Liver (tissue), 9 donors: ENCODE data around the gene CISTR. TPM values are rescaled to one million over a fixed set of nuclear protein-coding genes. Genes with fewer than 3 reads are reported as not detected.

Source experiments
- DNase-seq: peaks from one replicate; pipeline ENCODE4 v3.0.0-alpha.2; 2017; ENCODE audit warnings: low spot score
- H3K27ac ChIP-seq, 2 donors: one replicate each; pipeline ENCODE4 v1.7.0; 2013; ENCODE audit warnings: inconsistent platforms in 2 of 2, low read length in 2 of 2, control low read depth in 1 of 2, low read depth in 1 of 2, mild to moderate bottlenecking in 1 of 2
- H3K27me3 ChIP-seq, 4 donors: one replicate each; pipeline versions ENCODE4 v1.6.1 to v1.7.0; 2013; ENCODE audit warnings: low read length in 3 of 4, inconsistent platforms in 1 of 4, mild to moderate bottlenecking in 1 of 4, moderate library complexity in 1 of 4; ENCODE audit not compliant: control insufficient read depth in 4 of 4, insufficient read depth in 4 of 4
- H3K36me3 ChIP-seq, 4 donors: one replicate each; pipeline versions ENCODE4 v1.6.1 to v1.7.0; 2013; ENCODE audit warnings: low read length in 3 of 4, mild to moderate bottlenecking in 3 of 4, low read depth in 1 of 4, moderate library complexity in 1 of 4; ENCODE audit not compliant: control insufficient read depth in 4 of 4, insufficient read depth in 3 of 4
- H3K4me1 ChIP-seq, 4 donors: one replicate each; pipeline versions ENCODE4 v1.6.1 to v1.7.0; 2013; ENCODE audit warnings: low read length in 3 of 4, mild to moderate bottlenecking in 3 of 4, moderate library complexity in 1 of 4; ENCODE audit not compliant: control insufficient read depth in 4 of 4, insufficient read depth in 4 of 4
- H3K4me3 ChIP-seq, 3 donors: one replicate each; pipeline versions ENCODE4 v1.6.1 to v1.7.0; 2013; ENCODE audit warnings: low read length in 3 of 3, control low read depth in 1 of 3, low read depth in 1 of 3, mild to moderate bottlenecking in 1 of 3
- H3K9ac ChIP-seq, 2 donors: one replicate each; pipeline ENCODE4 v1.7.0; 2013; ENCODE audit warnings: low read length in 2 of 2, mild to moderate bottlenecking in 2 of 2, moderate library complexity in 2 of 2, control low read depth in 1 of 2, low read depth in 1 of 2
- H3K9me3 ChIP-seq, 4 donors: one replicate each; pipeline versions ENCODE4 v1.6.1 to v1.7.0; 2013; ENCODE audit warnings: low read length in 3 of 4; ENCODE audit not compliant: control insufficient read depth in 4 of 4
- EGR1 ChIP-seq, 2 donors: IDR thresholded peaks; 2 replicates each; pipeline ENCODE4 v1.6.1; 2016 to 2018; ENCODE audit warnings: antibody characterized with exemption in 2 of 2, low read depth in 2 of 2
- FOXA1 ChIP-seq: IDR thresholded peaks from 2 replicates; pipeline ENCODE4 v1.6.1; 2016; ENCODE audit warnings: antibody characterized with exemption
- FOXA2 ChIP-seq: IDR thresholded peaks from 2 replicates; pipeline ENCODE4 v1.6.1; 2016; ENCODE audit warnings: antibody characterized with exemption
- GABPA ChIP-seq, 2 donors: IDR thresholded peaks in 1 of 2; conservative IDR thresholded peaks in 1 of 2; 2 replicates each; pipeline ENCODE4 v1.6.1; 2016; ENCODE audit warnings: antibody characterized with exemption in 2 of 2, mild to moderate bottlenecking in 1 of 2, moderate library complexity in 1 of 2
- HNF4A ChIP-seq, 2 donors: conservative IDR thresholded peaks; 2 replicates each; pipeline ENCODE4 v1.6.1; 2016; ENCODE audit warnings: antibody characterized with exemption in 2 of 2, mild to moderate bottlenecking in 2 of 2
- HNF4G ChIP-seq: IDR thresholded peaks from 2 replicates; pipeline ENCODE4 v1.6.1; 2016; ENCODE audit warnings: antibody characterized with exemption
- JUND ChIP-seq, 2 donors: IDR thresholded peaks; 2 replicates each; pipeline ENCODE4 v1.6.1; 2016; ENCODE audit warnings: antibody characterized with exemption in 2 of 2
- RAD21 ChIP-seq, 2 donors: IDR thresholded peaks; 2 replicates each; pipeline ENCODE4 v1.6.1; 2016; ENCODE audit warnings: antibody characterized with exemption in 2 of 2, mild to moderate bottlenecking in 2 of 2
- RXRA ChIP-seq, 2 donors: IDR thresholded peaks; 2 replicates each; pipeline ENCODE4 v1.6.1; 2017 to 2018; ENCODE audit warnings: antibody characterized with exemption in 2 of 2, mild to moderate bottlenecking in 1 of 2
- TAF1 ChIP-seq: conservative IDR thresholded peaks from 2 replicates; pipeline ENCODE4 v1.6.1; 2016; ENCODE audit warnings: antibody characterized with exemption, mild to moderate bottlenecking
- YY1 ChIP-seq: IDR thresholded peaks from 2 replicates; pipeline ENCODE4 v1.6.1; 2016; ENCODE audit warnings: antibody characterized with exemption, mild to moderate bottlenecking
- WGBS: extraction: QIAGEN DNeasy Blood & Tissue Kit; methylation state at CpG from one replicate; pipeline ENCODE4 v1.1.7; 2013; 5-methylcytosine and 5-hydroxymethylcytosine counted together
- polyA plus RNA-seq, 2 donors: library from polyadenylated mRNA; stranded (reverse) in 1 of 2; unstranded in 1 of 2; fragments of 200-250 nt in 1 of 2; fragments of >200 nt in 1 of 2; fragmentation: Nextera tagmentation in 1 of 2; extraction: Ambion mirVana in 1 of 2; gene quantifications; one replicate each; pipeline versions ENCODE4 v1.2.1 to v1.2.3, GENCODE V29; 2013 to 2015
- total RNA-seq, 2 donors: library from RNA; depleted of rRNA; stranded (reverse); fragments of >200 nt; gene quantifications; one replicate each; pipeline ENCODE4 v1.2.3, GENCODE V29; 2014
- TF ChIP-seq, protein P1 (sequence below): IDR thresholded peaks from 2 replicates; pipeline ENCODE4 v1.6.1; 2016; ENCODE audit warnings: antibody characterized with exemption
- TF ChIP-seq, protein P2 (sequence below): IDR thresholded peaks from 2 replicates; pipeline ENCODE4 v1.6.1; 2016; ENCODE audit warnings: antibody characterized with exemption, mild to moderate bottlenecking
- TF ChIP-seq, protein P3 (sequence below): IDR thresholded peaks from 2 replicates; pipeline ENCODE4 v1.6.1; 2016; ENCODE audit warnings: antibody characterized with exemption
- TF ChIP-seq, protein P4 (sequence below): IDR thresholded peaks from 2 replicates; pipeline ENCODE4 v1.6.1; 2016; ENCODE audit warnings: antibody characterized with exemption
- donor health status: healthy.
- donor health status: healthy.
- donor health status: healthy.
- donor health status: healthy.
- donor health status: healthy.

CISTR gene
- total and polyA plus RNA-seq, 4 donors, result not detected

- TF ChIP-seq EGR1 (IDR thresholded peaks at IDR 0.05; ENCODE audit: low read depth in 2 of 2) (no peak), YY1 (no peak), HNF4A (conservative IDR thresholded peaks at IDR 0.05) (no peak), RXRA (IDR thresholded peaks at IDR 0.05) (no peak), FOXA1 (no peak), JUND (IDR thresholded peaks at IDR 0.05) (no peak), GABPA (IDR thresholded peaks at IDR 0.05 in 1 of 2, conservative IDR thresholded peaks at IDR 0.05 in 1 of 2) (no peak), RAD21 (IDR thresholded peaks at IDR 0.05) (no peak), TAF1 (no peak), HNF4G (no peak), FOXA2 (no peak)
- TF ChIP-seq, protein P1, sequence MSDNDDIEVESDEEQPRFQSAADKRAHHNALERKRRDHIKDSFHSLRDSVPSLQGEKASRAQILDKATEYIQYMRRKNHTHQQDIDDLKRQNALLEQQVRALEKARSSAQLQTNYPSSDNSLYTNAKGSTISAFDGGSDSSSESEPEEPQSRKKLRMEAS, result no peak
- TF ChIP-seq, protein P2, sequence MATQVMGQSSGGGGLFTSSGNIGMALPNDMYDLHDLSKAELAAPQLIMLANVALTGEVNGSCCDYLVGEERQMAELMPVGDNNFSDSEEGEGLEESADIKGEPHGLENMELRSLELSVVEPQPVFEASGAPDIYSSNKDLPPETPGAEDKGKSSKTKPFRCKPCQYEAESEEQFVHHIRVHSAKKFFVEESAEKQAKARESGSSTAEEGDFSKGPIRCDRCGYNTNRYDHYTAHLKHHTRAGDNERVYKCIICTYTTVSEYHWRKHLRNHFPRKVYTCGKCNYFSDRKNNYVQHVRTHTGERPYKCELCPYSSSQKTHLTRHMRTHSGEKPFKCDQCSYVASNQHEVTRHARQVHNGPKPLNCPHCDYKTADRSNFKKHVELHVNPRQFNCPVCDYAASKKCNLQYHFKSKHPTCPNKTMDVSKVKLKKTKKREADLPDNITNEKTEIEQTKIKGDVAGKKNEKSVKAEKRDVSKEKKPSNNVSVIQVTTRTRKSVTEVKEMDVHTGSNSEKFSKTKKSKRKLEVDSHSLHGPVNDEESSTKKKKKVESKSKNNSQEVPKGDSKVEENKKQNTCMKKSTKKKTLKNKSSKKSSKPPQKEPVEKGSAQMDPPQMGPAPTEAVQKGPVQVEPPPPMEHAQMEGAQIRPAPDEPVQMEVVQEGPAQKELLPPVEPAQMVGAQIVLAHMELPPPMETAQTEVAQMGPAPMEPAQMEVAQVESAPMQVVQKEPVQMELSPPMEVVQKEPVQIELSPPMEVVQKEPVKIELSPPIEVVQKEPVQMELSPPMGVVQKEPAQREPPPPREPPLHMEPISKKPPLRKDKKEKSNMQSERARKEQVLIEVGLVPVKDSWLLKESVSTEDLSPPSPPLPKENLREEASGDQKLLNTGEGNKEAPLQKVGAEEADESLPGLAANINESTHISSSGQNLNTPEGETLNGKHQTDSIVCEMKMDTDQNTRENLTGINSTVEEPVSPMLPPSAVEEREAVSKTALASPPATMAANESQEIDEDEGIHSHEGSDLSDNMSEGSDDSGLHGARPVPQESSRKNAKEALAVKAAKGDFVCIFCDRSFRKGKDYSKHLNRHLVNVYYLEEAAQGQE, result no peak
- TF ChIP-seq, protein P3, sequence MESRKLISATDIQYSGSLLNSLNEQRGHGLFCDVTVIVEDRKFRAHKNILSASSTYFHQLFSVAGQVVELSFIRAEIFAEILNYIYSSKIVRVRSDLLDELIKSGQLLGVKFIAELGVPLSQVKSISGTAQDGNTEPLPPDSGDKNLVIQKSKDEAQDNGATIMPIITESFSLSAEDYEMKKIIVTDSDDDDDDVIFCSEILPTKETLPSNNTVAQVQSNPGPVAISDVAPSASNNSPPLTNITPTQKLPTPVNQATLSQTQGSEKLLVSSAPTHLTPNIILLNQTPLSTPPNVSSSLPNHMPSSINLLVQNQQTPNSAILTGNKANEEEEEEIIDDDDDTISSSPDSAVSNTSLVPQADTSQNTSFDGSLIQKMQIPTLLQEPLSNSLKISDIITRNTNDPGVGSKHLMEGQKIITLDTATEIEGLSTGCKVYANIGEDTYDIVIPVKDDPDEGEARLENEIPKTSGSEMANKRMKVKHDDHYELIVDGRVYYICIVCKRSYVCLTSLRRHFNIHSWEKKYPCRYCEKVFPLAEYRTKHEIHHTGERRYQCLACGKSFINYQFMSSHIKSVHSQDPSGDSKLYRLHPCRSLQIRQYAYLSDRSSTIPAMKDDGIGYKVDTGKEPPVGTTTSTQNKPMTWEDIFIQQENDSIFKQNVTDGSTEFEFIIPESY, result no peak
- TF ChIP-seq, protein P4, sequence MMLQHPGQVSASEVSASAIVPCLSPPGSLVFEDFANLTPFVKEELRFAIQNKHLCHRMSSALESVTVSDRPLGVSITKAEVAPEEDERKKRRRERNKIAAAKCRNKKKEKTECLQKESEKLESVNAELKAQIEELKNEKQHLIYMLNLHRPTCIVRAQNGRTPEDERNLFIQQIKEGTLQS, result no peak
- Histone ChIP-seq H3K4me1 (peaks cover 0 to 2% (median 0%) of the 10 kb centered on the region in 4 donors), H3K9me3 (no peaks in the 10 kb centered on the region), H3K9ac (no peak overlapping the region), H3K4me3 (no peak overlapping the region), H3K27ac (no peak overlapping the region), H3K27me3 (peaks cover 0 to 13% (median 3%) of the 10 kb centered on the region in 4 donors), H3K36me3 (no peaks in the 10 kb centered on the region)
- 68% methylated on average over 2 of the region's 2 CpGs for whole genome bisulfite sequencing
- DNase-seq, result no peak
Observed at GRCh38 chr12:53759261-53759660, 7.5 kb upstream of the CISTR start.

DNA sequence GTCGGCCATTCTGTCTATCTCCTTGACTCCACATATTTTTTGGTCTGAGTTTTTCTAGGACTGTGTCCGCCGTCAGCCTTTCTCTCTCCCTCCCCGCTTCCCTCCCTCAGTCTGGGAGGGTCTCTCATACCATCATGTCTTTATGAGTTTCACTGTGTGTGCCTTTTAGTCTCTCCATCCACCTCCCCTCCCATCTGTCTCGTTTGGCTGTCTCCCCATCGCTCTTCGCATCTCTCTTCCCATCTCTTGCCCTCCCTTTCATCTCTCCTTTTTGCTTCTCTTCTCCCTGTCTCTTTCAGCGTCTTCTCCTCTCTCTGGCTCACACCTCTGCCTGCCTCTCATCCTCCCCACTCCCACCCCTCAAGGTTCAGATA, 6.9 kb upstream of the CISTR start:
- Histone ChIP-seq H3K27ac (no peak overlapping the region), H3K36me3 (no peaks in the 10 kb centered on the region), H3K4me1 (peaks cover 0 to 2% (median 0%) of the 10 kb centered on the region in 4 donors), H3K4me3 (no peak overlapping the region), H3K9ac (no peak overlapping the region), H3K9me3 (no peaks in the 10 kb centered on the region), H3K27me3 (peaks cover 0 to 13% (median 3%) of the 10 kb centered on the region in 4 donors)
- no peak for DNase-seq
- 43% methylated on average over 8 of the region's 8 CpGs for WGBS
- TF ChIP-seq EGR1 (IDR thresholded peaks at IDR 0.05; ENCODE audit: low read depth in 2 of 2) (no peak), FOXA2 (no peak), HNF4G (no peak), RXRA (IDR thresholded peaks at IDR 0.05) (no peak), RAD21 (IDR thresholded peaks at IDR 0.05) (no peak), GABPA (IDR thresholded peaks at IDR 0.05 in 1 of 2, conservative IDR thresholded peaks at IDR 0.05 in 1 of 2) (no peak), HNF4A (conservative IDR thresholded peaks at IDR 0.05) (no peak), YY1 (no peak), FOXA1 (no peak), JUND (IDR thresholded peaks at IDR 0.05) (no peak), TAF1 (no peak)
- TF ChIP-seq, protein P2, result no peak
- TF ChIP-seq, protein P1, result no peak
- TF ChIP-seq, protein P3, result no peak
- TF ChIP-seq, protein P4, result no peak
